ENCODE results near the gene CYGB. TPM values are rescaled to one million over a fixed set of nuclear protein-coding genes. Genes with fewer than 3 reads are reported as not detected.

CYGB gene
- total RNA-seq, 1 donor from 2014 or later = 34.3 TPM

DNA sequence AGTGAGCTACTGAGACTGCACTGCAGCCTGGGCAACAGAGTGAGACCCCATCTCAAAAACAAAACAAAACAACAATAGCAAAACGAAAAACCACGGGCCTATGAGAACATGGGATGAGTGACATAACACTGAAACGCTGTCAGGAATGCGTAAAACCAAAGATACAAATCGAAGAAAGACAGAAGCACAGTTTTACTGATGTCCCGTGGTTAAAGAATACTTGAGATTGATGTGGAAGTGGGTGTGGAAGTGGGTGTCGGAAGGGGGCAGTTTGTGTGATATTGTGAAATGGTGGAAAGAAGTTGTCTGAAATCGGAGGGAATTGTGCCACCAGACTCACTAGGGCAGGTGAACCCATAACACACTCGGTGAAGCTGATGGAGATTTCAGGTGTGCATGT lies 38.7 kb upstream of the CYGB start:
- no peaks in the 10 kb centered on the region for H3K27me3 ChIP-seq
- TF ChIP-seq, protein P1, sequence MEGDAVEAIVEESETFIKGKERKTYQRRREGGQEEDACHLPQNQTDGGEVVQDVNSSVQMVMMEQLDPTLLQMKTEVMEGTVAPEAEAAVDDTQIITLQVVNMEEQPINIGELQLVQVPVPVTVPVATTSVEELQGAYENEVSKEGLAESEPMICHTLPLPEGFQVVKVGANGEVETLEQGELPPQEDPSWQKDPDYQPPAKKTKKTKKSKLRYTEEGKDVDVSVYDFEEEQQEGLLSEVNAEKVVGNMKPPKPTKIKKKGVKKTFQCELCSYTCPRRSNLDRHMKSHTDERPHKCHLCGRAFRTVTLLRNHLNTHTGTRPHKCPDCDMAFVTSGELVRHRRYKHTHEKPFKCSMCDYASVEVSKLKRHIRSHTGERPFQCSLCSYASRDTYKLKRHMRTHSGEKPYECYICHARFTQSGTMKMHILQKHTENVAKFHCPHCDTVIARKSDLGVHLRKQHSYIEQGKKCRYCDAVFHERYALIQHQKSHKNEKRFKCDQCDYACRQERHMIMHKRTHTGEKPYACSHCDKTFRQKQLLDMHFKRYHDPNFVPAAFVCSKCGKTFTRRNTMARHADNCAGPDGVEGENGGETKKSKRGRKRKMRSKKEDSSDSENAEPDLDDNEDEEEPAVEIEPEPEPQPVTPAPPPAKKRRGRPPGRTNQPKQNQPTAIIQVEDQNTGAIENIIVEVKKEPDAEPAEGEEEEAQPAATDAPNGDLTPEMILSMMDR (IDR thresholded peaks at IDR 0.05) = no peak
- intact Hi-C loops (cut with DNase I) = no loop called here
- ATAC-seq (no peak), DNase-seq (no peak)
- no peak overlapping the region for H3K27ac ChIP-seq
- no peaks in the 10 kb centered on the region for H3K9me3 ChIP-seq
- no peak overlapping the region for H3K4me3 ChIP-seq
- no peaks in the 10 kb centered on the region for H3K4me1 ChIP-seq
- H3K36me3 ChIP-seq = no peaks in the 10 kb centered on the region

DNA sequence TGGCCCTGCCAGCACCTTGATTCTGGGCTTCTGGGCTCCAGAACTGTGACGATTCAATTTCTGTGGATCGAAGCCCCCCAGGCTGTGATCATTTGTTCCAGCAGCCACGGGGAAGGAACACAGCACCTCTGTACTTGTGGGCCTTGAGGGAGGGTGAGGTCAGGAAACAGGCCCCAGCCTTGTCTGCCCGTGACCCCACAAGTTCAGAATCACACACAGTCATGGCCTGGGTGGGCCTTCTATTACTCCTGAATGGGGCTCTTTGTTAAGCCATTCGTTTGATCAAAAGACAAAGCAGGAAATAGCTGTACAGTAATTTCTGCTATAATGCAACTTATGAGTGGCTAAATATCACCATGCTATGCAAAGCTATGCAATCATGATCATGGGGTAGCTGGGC lies 38.1 kb upstream of the CYGB start:
- Histone ChIP-seq H3K4me1 (no peaks in the 10 kb centered on the region), H3K4me3 (no peak overlapping the region), H3K27me3 (no peaks in the 10 kb centered on the region), H3K36me3 (no peaks in the 10 kb centered on the region), H3K9me3 (no peaks in the 10 kb centered on the region), H3K27ac (no peak overlapping the region)
- intact Hi-C loops (cut with DNase I) = no loop called here
- DNase-seq (no peak), ATAC-seq (no peak)
- TF ChIP-seq, protein P1 (IDR thresholded peaks at IDR 0.05) = no peak

DNA sequence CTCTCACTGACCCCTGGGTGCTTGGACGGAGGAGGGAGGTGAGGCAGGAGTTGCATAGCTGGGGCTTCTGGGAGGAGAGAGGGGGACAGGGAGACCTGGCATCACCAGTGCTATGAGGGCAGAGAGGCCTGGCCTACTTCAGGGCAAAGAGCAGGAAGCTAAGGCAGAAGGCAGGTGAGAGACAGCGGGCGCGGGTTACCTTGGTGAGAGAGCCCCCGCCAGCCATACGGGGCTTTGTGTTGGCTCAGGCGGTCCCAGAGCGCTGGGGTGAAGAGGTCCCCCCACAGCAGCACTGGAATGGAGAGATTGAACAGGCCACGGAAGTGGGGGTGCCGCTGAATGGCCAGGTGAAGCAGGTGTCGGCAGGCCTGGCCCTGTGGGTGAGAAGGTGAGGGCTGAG lies 36.7 kb upstream of the CYGB start:
- H3K4me1 ChIP-seq = no peaks in the 10 kb centered on the region
- H3K4me3 ChIP-seq = no peak overlapping the region
- no peaks in the 10 kb centered on the region for H3K9me3 ChIP-seq
- intact Hi-C loops (cut with DNase I) = no loop called here
- TF ChIP-seq, protein P1 (IDR thresholded peaks at IDR 0.05) = no peak
- H3K27ac ChIP-seq = no peak overlapping the region
- ATAC-seq (no peak), DNase-seq (no peak)
- no peaks in the 10 kb centered on the region for H3K36me3 ChIP-seq
- no peaks in the 10 kb centered on the region for H3K27me3 ChIP-seq

DNA sequence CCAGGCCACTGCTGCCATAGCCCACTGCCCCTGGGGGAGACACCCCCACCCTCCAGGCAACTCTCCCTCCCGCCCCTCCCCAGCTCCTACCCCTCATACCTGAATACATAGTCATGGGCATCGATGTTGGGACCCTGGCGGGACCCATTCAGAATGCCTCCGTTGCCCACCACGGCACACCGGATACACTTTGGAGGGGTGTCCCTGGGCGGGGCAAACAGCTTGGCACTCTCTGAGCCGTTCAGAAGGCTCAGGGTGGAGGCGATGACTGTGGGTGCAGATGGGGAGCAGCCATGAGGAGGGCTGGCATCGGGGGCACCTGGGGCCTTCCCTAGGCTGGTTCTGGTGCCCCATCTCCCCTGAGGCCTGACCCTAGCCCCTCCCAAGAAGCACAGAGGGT lies 35.6 kb upstream of the CYGB start:
- ATAC-seq (no peak), DNase-seq (no peak)
- H3K4me1 ChIP-seq = peaks cover 3% of the 10 kb centered on the region
- H3K27me3 ChIP-seq = no peaks in the 10 kb centered on the region
- intact Hi-C loops (cut with DNase I) = no loop called here
- H3K36me3 ChIP-seq = no peaks in the 10 kb centered on the region
- H3K9me3 ChIP-seq = no peaks in the 10 kb centered on the region
- no peak overlapping the region for H3K27ac ChIP-seq
- TF ChIP-seq, protein P1 (IDR thresholded peaks at IDR 0.05) = no peak
- H3K4me3 ChIP-seq = no peak overlapping the region

DNA sequence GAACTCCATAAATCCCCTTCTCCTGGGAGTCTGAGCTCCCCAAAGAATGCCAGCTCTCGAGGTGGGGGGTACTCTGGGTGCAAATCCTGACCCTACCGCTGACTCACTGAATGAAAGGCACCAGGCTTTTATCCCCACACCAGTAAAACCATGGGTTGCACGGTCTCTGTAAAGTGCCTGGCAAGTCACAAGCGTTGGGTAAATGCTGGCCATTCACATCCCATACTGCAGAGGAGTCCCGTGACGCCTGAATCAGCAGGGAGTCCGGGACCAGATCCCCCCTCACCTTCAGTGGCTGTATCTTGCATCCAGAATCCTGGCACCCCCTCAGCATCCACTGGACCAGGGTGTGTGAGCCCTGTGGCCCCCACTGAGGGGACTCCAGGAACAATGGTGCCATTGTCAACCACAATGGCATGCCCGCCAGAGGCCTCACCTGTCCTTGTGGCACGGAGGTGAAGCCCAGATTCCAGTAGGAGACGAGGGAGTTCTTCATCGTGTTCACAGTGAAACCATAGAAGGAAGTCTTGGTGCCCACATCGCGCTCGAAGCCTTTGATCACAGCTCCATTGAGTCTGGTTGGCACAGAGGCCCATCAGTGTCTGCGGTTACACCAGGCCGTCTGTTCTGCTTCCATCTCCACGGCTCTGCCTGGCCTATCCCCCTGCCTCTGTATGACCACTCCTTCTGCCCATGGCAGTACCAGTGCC lies 34.8 kb upstream of the CYGB start:
- Histone ChIP-seq H3K36me3 (no peaks in the 10 kb centered on the region), H3K9me3 (no peaks in the 10 kb centered on the region), H3K4me3 (no peak overlapping the region), H3K27me3 (no peaks in the 10 kb centered on the region), H3K27ac (no peak overlapping the region), H3K4me1 (peaks cover 9% of the 10 kb centered on the region)
- ATAC-seq (no peak), DNase-seq (no peak)
- intact Hi-C loops (cut with DNase I) = no loop called here
- TF ChIP-seq, protein P1 (IDR thresholded peaks at IDR 0.05) = no peak

All from upper lobe of right lung (tissue), 1 donor.